Measurements from ENCODE around the gene ZNF408. TPM values are rescaled to one million over a fixed set of nuclear protein-coding genes. Genes with fewer than 3 reads are reported as not detected.

Gene ZNF408
- total and polyA plus RNA-seq, 4 experiments from 2014 or later = 5.7 to 20.0 (median 15.8) TPM

- CTCF ChIA-PET (ENCODE audit: partially characterized antibody) = interaction anchor here (1.2 to 1.4 kb wide), 2 partner anchors 9 to 38 kb away, joined by 3 read pairs; partner anchors contain the start of genes ARHGAP1 and ZNF408
- peak overlapping the region in 4 of 7 donors; percentile 18 to 32 (median 22) for H3K27ac Mint-ChIP-seq
- POLR2A ChIA-PET (ENCODE audit: partially characterized antibody) = no interaction called here
- Histone ChIP-seq H3K9me3 (ENCODE audit: control insufficient read depth in 1 of 2, low read length in 2 of 2) (no peaks in the 10 kb centered on the region), H3K27ac (ENCODE audit: low read depth, low read length) (no peak overlapping the region), H3K4me1 (ENCODE audit: insufficient read depth, low read length) (no peaks in the 10 kb centered on the region), H3K27me3 (ENCODE audit: insufficient read depth, low read length) (no peaks in the 10 kb centered on the region), H3K36me3 (ENCODE audit: insufficient read depth, low read length) (peaks cover 70% of the 10 kb centered on the region), H3K4me3 (ENCODE audit: low read length in 2 of 2) (no peak overlapping the region)
- H3K4me1 Mint-ChIP-seq = peaks cover 0 to 5% (median under 1%) of the 10 kb centered on the region in 4 donors
- H3K4me3 Mint-ChIP-seq = no peak overlapping the region
- no peaks in the 10 kb centered on the region for H3K27me3 Mint-ChIP-seq
- intact Hi-C loops (cut with micrococcal nuclease) = no loop called here
- H3K9me3 Mint-ChIP-seq = peaks cover 0 to 1% (median 0%) of the 10 kb centered on the region in 8 donors
- H3K36me3 Mint-ChIP-seq = peaks cover 48 to 81% of the 10 kb centered on the region in 2 donors
- no peak for DNase-seq
These were observed 38.5 kb upstream of the ZNF408 start for GRCh38 chr11:46662366-46662765.

- Mint-ChIP-seq H3K36me3 (peaks cover 47 to 81% of the 10 kb centered on the region in 2 donors), H3K27me3 (no peaks in the 10 kb centered on the region), H3K4me3 (no peak overlapping the region), H3K4me1 (peaks cover 0 to 5% (median under 1%) of the 10 kb centered on the region in 4 donors), H3K9me3 (peaks cover 0 to 1% (median 0%) of the 10 kb centered on the region in 8 donors), H3K27ac (peak overlapping the region in 1 of 7 donors; percentile 62)
- ChIA-PET POLR2A (ENCODE audit: partially characterized antibody) (no interaction called here), CTCF (ENCODE audit: partially characterized antibody) (no interaction called here)
- intact Hi-C loops (cut with micrococcal nuclease) = no loop called here
- Histone ChIP-seq H3K27me3 (ENCODE audit: insufficient read depth, low read length) (no peaks in the 10 kb centered on the region), H3K4me1 (ENCODE audit: insufficient read depth, low read length) (no peaks in the 10 kb centered on the region), H3K27ac (ENCODE audit: low read depth, low read length) (no peak overlapping the region), H3K4me3 (ENCODE audit: low read length in 2 of 2) (no peak overlapping the region), H3K9me3 (ENCODE audit: control insufficient read depth in 1 of 2, low read length in 2 of 2) (no peaks in the 10 kb centered on the region), H3K36me3 (ENCODE audit: insufficient read depth, low read length) (peaks cover 70% of the 10 kb centered on the region)
- no peak for DNase-seq
These were observed 37.4 kb upstream of the ZNF408 start for GRCh38 chr11:46663277-46663940.

- H3K9me3 ChIP-seq (ENCODE audit: control insufficient read depth in 1 of 2, low read length in 2 of 2) = no peaks in the 10 kb centered on the region
- no peaks in the 10 kb centered on the region for H3K27me3 ChIP-seq (ENCODE audit: insufficient read depth, low read length)
- Mint-ChIP-seq H3K36me3 (peaks cover 49 to 82% of the 10 kb centered on the region in 2 donors), H3K9me3 (peaks cover 0 to 1% (median 0%) of the 10 kb centered on the region in 8 donors), H3K27ac (peak overlapping the region in 3 of 7 donors; percentile 48 to 69 (median 49)), H3K4me3 (no peak overlapping the region), H3K4me1 (peaks cover 6 to 16% (median 10%) of the 10 kb centered on the region in 4 donors), H3K27me3 (no peaks in the 10 kb centered on the region)
- ChIA-PET POLR2A (ENCODE audit: partially characterized antibody) (no interaction called here), CTCF (ENCODE audit: partially characterized antibody) (no interaction called here)
- H3K27ac ChIP-seq (ENCODE audit: low read depth, low read length) = no peak overlapping the region
- intact Hi-C loops (cut with micrococcal nuclease) = no loop called here
- DNase-seq = no peak
- peaks cover 7% of the 10 kb centered on the region for H3K4me1 ChIP-seq (ENCODE audit: insufficient read depth, low read length)
- H3K36me3 ChIP-seq (ENCODE audit: insufficient read depth, low read length) = peaks cover 69% of the 10 kb centered on the region
- no peak overlapping the region for H3K4me3 ChIP-seq (ENCODE audit: low read length in 2 of 2)
These were observed 36.2 kb upstream of the ZNF408 start for GRCh38 chr11:46664612-46665011.

- POLR2A ChIA-PET (ENCODE audit: partially characterized antibody) = interaction anchor here (1.1 kb wide), 2 partner anchors 9 to 34 kb away, joined by 3 read pairs; partner anchors contain the start of gene ARHGAP1
- peak overlapping the region in 1 of 7 donors; percentile 29 for H3K27ac Mint-ChIP-seq
- intact Hi-C loops (cut with micrococcal nuclease) = no loop called here
These were observed 35.5 kb upstream of the ZNF408 start for GRCh38 chr11:46665356-46665755.

GRCh38 chr11:46666516-46666915 lies 34.3 kb upstream of the ZNF408 start:
- ChIA-PET POLR2A (ENCODE audit: partially characterized antibody) (interaction anchor here (1.1 kb wide), 1 partner anchor 8 kb away, joined by 3 read pairs; no protein-coding TSS in a partner anchor), CTCF (ENCODE audit: partially characterized antibody) (no interaction called here)
- Histone ChIP-seq H3K9me3 (ENCODE audit: control insufficient read depth in 1 of 2, low read length in 2 of 2) (no peaks in the 10 kb centered on the region), H3K4me3 (ENCODE audit: low read length in 2 of 2) (no peak overlapping the region), H3K36me3 (ENCODE audit: insufficient read depth, low read length) (peaks cover 66% of the 10 kb centered on the region), H3K27ac (ENCODE audit: low read depth, low read length) (no peak overlapping the region), H3K4me1 (ENCODE audit: insufficient read depth, low read length) (peaks cover 27% of the 10 kb centered on the region), H3K27me3 (ENCODE audit: insufficient read depth, low read length) (no peaks in the 10 kb centered on the region)
- H3K9me3 Mint-ChIP-seq = peaks cover 0 to 1% (median 0%) of the 10 kb centered on the region in 8 donors
- H3K4me3 Mint-ChIP-seq = no peak overlapping the region
- peak overlapping the region in 4 of 7 donors; percentile 42 to 75 (median 56) for H3K27ac Mint-ChIP-seq
- DNase-seq = no peak
- intact Hi-C loops (cut with micrococcal nuclease) = no loop called here
- H3K36me3 Mint-ChIP-seq = peaks cover 46 to 82% of the 10 kb centered on the region in 2 donors
- peaks cover 15 to 33% (median 24%) of the 10 kb centered on the region in 4 donors for H3K4me1 Mint-ChIP-seq
- H3K27me3 Mint-ChIP-seq = no peaks in the 10 kb centered on the region

More at GRCh38 chr11:46665356-46665755, 35.5 kb upstream of the ZNF408 start:
- peaks cover 0 to 1% (median 0%) of the 10 kb centered on the region in 8 donors for H3K9me3 Mint-ChIP-seq
- DNase-seq = no peak
- H3K9me3 ChIP-seq (ENCODE audit: control insufficient read depth in 1 of 2, low read length in 2 of 2) = no peaks in the 10 kb centered on the region
- H3K36me3 Mint-ChIP-seq = peaks cover 46 to 80% of the 10 kb centered on the region in 2 donors
- peaks cover 66% of the 10 kb centered on the region for H3K36me3 ChIP-seq (ENCODE audit: insufficient read depth, low read length)
- H3K27me3 ChIP-seq (ENCODE audit: insufficient read depth, low read length) = no peaks in the 10 kb centered on the region
- CTCF ChIA-PET (ENCODE audit: partially characterized antibody) = no interaction called here
- H3K27ac ChIP-seq (ENCODE audit: low read depth, low read length) = no peak overlapping the region
- no peak overlapping the region for H3K4me3 ChIP-seq (ENCODE audit: low read length in 2 of 2)
- H3K4me3 Mint-ChIP-seq = no peak overlapping the region
- peaks cover 7 to 22% (median 15%) of the 10 kb centered on the region in 4 donors for H3K4me1 Mint-ChIP-seq
- peaks cover 15% of the 10 kb centered on the region for H3K4me1 ChIP-seq (ENCODE audit: insufficient read depth, low read length)
- H3K27me3 Mint-ChIP-seq = no peaks in the 10 kb centered on the region

- Mint-ChIP-seq H3K36me3 (peaks cover 50 to 79% of the 10 kb centered on the region in 2 donors), H3K27me3 (no peaks in the 10 kb centered on the region), H3K4me1 (peaks cover 20 to 39% (median 29%) of the 10 kb centered on the region in 4 donors), H3K4me3 (no peak overlapping the region), H3K9me3 (peaks cover 0 to 1% (median 0%) of the 10 kb centered on the region in 8 donors), H3K27ac (peak overlapping the region in 4 of 7 donors; percentile 18 to 75 (median 41))
- DNase-seq = no peak
- H3K9me3 ChIP-seq (ENCODE audit: control insufficient read depth in 1 of 2, low read length in 2 of 2) = no peaks in the 10 kb centered on the region
- intact Hi-C loops (cut with micrococcal nuclease) = no loop called here
- no peak overlapping the region for H3K27ac ChIP-seq (ENCODE audit: low read depth, low read length)
- H3K4me1 ChIP-seq (ENCODE audit: insufficient read depth, low read length) = peaks cover 32% of the 10 kb centered on the region
- ChIA-PET POLR2A (ENCODE audit: partially characterized antibody) (no interaction called here), CTCF (ENCODE audit: partially characterized antibody) (no interaction called here)
- no peak overlapping the region for H3K4me3 ChIP-seq (ENCODE audit: low read length in 2 of 2)
- no peaks in the 10 kb centered on the region for H3K27me3 ChIP-seq (ENCODE audit: insufficient read depth, low read length)
- H3K36me3 ChIP-seq (ENCODE audit: insufficient read depth, low read length) = peaks cover 66% of the 10 kb centered on the region
These were observed 33.8 kb upstream of the ZNF408 start for GRCh38 chr11:46667043-46667481.

GRCh38 chr11:46668480-46669085 lies 32.2 kb upstream of the ZNF408 start:
- H3K4me1 ChIP-seq (ENCODE audit: insufficient read depth, low read length) = peaks cover 47% of the 10 kb centered on the region
- H3K4me3 ChIP-seq (ENCODE audit: low read length in 2 of 2) = no peak overlapping the region
- ChIA-PET CTCF (ENCODE audit: partially characterized antibody) (interaction anchor here (0.6 to 4.2 kb wide), 6 partner anchors 16 to 275 kb away, joined by 3 to 61 read pairs (median 6); partner anchors contain the start of genes ARHGAP1, ATG13, HARBI1 and ZNF408), POLR2A (ENCODE audit: partially characterized antibody) (no interaction called here)
- H3K27ac ChIP-seq (ENCODE audit: low read depth, low read length) = no peak overlapping the region
- H3K27ac Mint-ChIP-seq = peak overlapping the region; percentile 47 to 90 (median 73)
- H3K9me3 Mint-ChIP-seq = peaks cover 0 to 1% (median 0%) of the 10 kb centered on the region in 8 donors
- H3K27me3 ChIP-seq (ENCODE audit: insufficient read depth, low read length) = no peaks in the 10 kb centered on the region
- H3K27me3 Mint-ChIP-seq = no peaks in the 10 kb centered on the region
- peak overlapping the region in 4 of 8 donors; percentile 2 to 26 (median 12) for H3K4me3 Mint-ChIP-seq
- intact Hi-C loops (cut with micrococcal nuclease) = no loop called here
- DNase-seq = no peak
- H3K4me1 Mint-ChIP-seq = peaks cover 25 to 54% (median 42%) of the 10 kb centered on the region in 4 donors
- H3K9me3 ChIP-seq (ENCODE audit: control insufficient read depth in 1 of 2, low read length in 2 of 2) = no peaks in the 10 kb centered on the region
- H3K36me3 Mint-ChIP-seq = peaks cover 49 to 74% of the 10 kb centered on the region in 2 donors
- H3K36me3 ChIP-seq (ENCODE audit: insufficient read depth, low read length) = peaks cover 67% of the 10 kb centered on the region

Data from CD4-positive, alpha-beta memory T cell (primary cell).